IMR-90 (cell line): Measurements from ENCODE around the gene DOCK1. TPM values are rescaled to one million over a fixed set of nuclear protein-coding genes. Genes with fewer than 3 reads are reported as not detected.

ENCODE experiments used
- ATAC-seq: fragments of 200-7000 bp; cut with Tn5 transposase; 2 replicates; pipeline ENCODE4 v1.9.1; 2020; ENCODE audit warnings: low read depth, mild to moderate bottlenecking, moderate library complexity
- BruUV-seq: library from RNA; stranded (reverse); fragments of 400-500 nt; replicated peaks from 2 replicates; lab custom pipeline; 2021; lab: Mats Ljungman, UMichigan
- CTCF ChIA-PET: fragments of 300-600 bp; formaldehyde crosslinking; extraction: SDS; loops from one replicate; lab custom pipeline; 2021; ENCODE audit warnings: antibody characterized with exemption; lab: Yijun Ruan, JAX
- POLR2A ChIA-PET: fragments of 300-600 bp; sonication (Branson Sonifier 250); formaldehyde crosslinking; loops from one replicate; lab custom pipeline; 2022; ENCODE audit warnings: antibody characterized with exemption; ENCODE audit not compliant: unreplicated experiment; lab: Charles Lee
- DNase-seq: peaks from one replicate; pipeline ENCODE4 v3.0.0; 2013
- H2AFZ ChIP-seq: replicated peaks from 2 replicates; pipeline ENCODE3; 2013; ENCODE audit warnings: low read length, mild to moderate bottlenecking; ENCODE audit not compliant: poor library complexity
- H2AK5ac ChIP-seq: 2 replicates; pipeline ENCODE4 v1.6.1; 2013; ENCODE audit warnings: low read depth, low read length, inconsistent platforms
- H2AK9ac ChIP-seq: replicated peaks from 2 replicates; pipeline ENCODE3; 2013; ENCODE audit warnings: mild to moderate bottlenecking, low read depth, low read length, moderate library complexity; ENCODE audit not compliant: poor library complexity
- H2BK120ac ChIP-seq: 2 replicates; pipeline ENCODE4 v1.6.1; 2013; ENCODE audit warnings: low read depth, low read length, inconsistent platforms
- H2BK15ac ChIP-seq: 3 replicates; pipeline ENCODE4 v1.6.1; 2013; ENCODE audit warnings: low read depth, low read length, inconsistent platforms
- H2BK20ac ChIP-seq: 2 replicates; pipeline ENCODE4 v1.6.1; 2013; ENCODE audit warnings: low read depth, mild to moderate bottlenecking, inconsistent platforms, low read length, moderate library complexity
- H2BK5ac ChIP-seq: 2 replicates; pipeline ENCODE4 v1.6.1; 2013; ENCODE audit warnings: mild to moderate bottlenecking, low read depth, low read length, inconsistent platforms; ENCODE audit not compliant: poor library complexity, severe bottlenecking
- H3K14ac ChIP-seq: replicated peaks from 2 replicates; pipeline ENCODE4 v1.6.1; 2013; ENCODE audit warnings: low read depth, low read length, inconsistent platforms
- H3K18ac ChIP-seq: 2 replicates; pipeline ENCODE4 v1.6.1; 2013; ENCODE audit warnings: low read depth, low read length, control low read depth
- H3K23ac ChIP-seq: 2 replicates; pipeline ENCODE4 v1.6.1; 2013; ENCODE audit warnings: low read depth, low read length, inconsistent platforms
- H3K27ac ChIP-seq: 2 replicates; pipeline ENCODE4 v1.5.1; 2013; ENCODE audit warnings: mild to moderate bottlenecking, control low read depth, low read length; ENCODE audit not compliant: insufficient read depth
- H3K27me3 ChIP-seq: 2 replicates; pipeline ENCODE4 v1.6.1; 2013; ENCODE audit warnings: low read length; ENCODE audit not compliant: control insufficient read depth, insufficient read depth
- H3K36me3 ChIP-seq: 2 replicates; pipeline ENCODE4 v1.6.1; 2013; ENCODE audit warnings: low read length, mixed read lengths; ENCODE audit not compliant: control insufficient read depth, insufficient read depth
- H3K4ac ChIP-seq: 2 replicates; pipeline ENCODE4 v1.6.1; 2013; ENCODE audit warnings: low read depth, low read length, inconsistent platforms
- H3K4me1 ChIP-seq: 2 replicates; pipeline ENCODE4 v1.6.1; 2013; ENCODE audit warnings: low read length, mixed read lengths; ENCODE audit not compliant: control insufficient read depth, insufficient read depth
- H3K4me2 ChIP-seq: 2 replicates; pipeline ENCODE4 v1.6.1; 2013; ENCODE audit warnings: low read depth, mild to moderate bottlenecking, control low read depth, low read length, moderate library complexity
- H3K4me3 ChIP-seq: 2 replicates; pipeline ENCODE4 v1.5.1; 2013; ENCODE audit warnings: low read depth, mild to moderate bottlenecking, control low read depth, low read length, moderate library complexity; ENCODE audit not compliant: insufficient read depth
- H3K56ac ChIP-seq: 2 replicates; pipeline ENCODE4 v1.6.1; 2013; ENCODE audit warnings: low read length, inconsistent platforms; ENCODE audit not compliant: insufficient read depth; ENCODE audit errors: extremely low read depth
- H3K79me1 ChIP-seq, 2 experiments: 2 replicates each; pipeline ENCODE4 v1.6.1; 2013; ENCODE audit warnings: low read length in 2 of 2, inconsistent platforms in 1 of 2, low read depth in 1 of 2
- H3K9ac ChIP-seq: 2 replicates; pipeline ENCODE4 v1.6.1; 2013; ENCODE audit warnings: low read depth, low read length, control low read depth
- H3K9me1 ChIP-seq: 2 replicates; pipeline ENCODE4 v1.6.1; 2013; ENCODE audit warnings: low read length, inconsistent platforms; ENCODE audit not compliant: insufficient read depth
- H3K9me3 ChIP-seq: 2 replicates; pipeline ENCODE4 v1.6.1; 2013; ENCODE audit warnings: low read length; ENCODE audit not compliant: control insufficient read depth, insufficient read depth
- H4K20me1 ChIP-seq: 2 replicates; pipeline ENCODE4 v1.6.1; 2013; ENCODE audit warnings: low read length, inconsistent platforms; ENCODE audit not compliant: insufficient read depth
- H4K5ac ChIP-seq: 2 replicates; pipeline ENCODE4 v1.6.1; 2013; ENCODE audit warnings: mild to moderate bottlenecking, low read depth, low read length, control low read depth
- H4K8ac ChIP-seq, 2 experiments: 2 replicates each; pipeline ENCODE4 v1.6.1; 2013; ENCODE audit warnings: low read depth in 2 of 2, low read length in 2 of 2, control low read depth in 1 of 2, inconsistent platforms in 1 of 2
- H4K91ac ChIP-seq: 2 replicates; pipeline ENCODE4 v1.6.1; 2013; ENCODE audit warnings: low read depth, low read length, inconsistent platforms; ENCODE audit not compliant: insufficient read depth
- BHLHE40 ChIP-seq: fragments of 150-350 bp; IDR thresholded peaks from 2 replicates; pipeline ENCODE4 v1.6.1; 2016; ENCODE audit warnings: mild to moderate bottlenecking, low read depth, low read length
- CHD1 ChIP-seq: IDR thresholded peaks from 2 replicates; pipeline ENCODE4 v1.6.1; 2012; ENCODE audit warnings: low read depth, low read length, improper control_type of control experiment
- ELK1 ChIP-seq: fragments of 150-350 bp; IDR thresholded peaks from 2 replicates; pipeline ENCODE4 v1.6.1; 2016; ENCODE audit warnings: low read depth, mild to moderate bottlenecking, low read length, moderate library complexity, borderline replicate concordance
- FOS ChIP-seq: fragments of 150-350 bp; IDR thresholded peaks from 2 replicates; pipeline ENCODE4 v1.6.1; 2016; ENCODE audit warnings: low read depth, low read length
- MAFK ChIP-seq: IDR thresholded peaks from 2 replicates; pipeline ENCODE4 v1.6.1; 2012; ENCODE audit warnings: low read depth, low read length, improper control_type of control experiment
- MXI1 ChIP-seq: IDR thresholded peaks from 2 replicates; pipeline ENCODE4 v1.6.1; 2012; ENCODE audit warnings: low read depth, mild to moderate bottlenecking, low read length, moderate library complexity, borderline replicate concordance
- NFE2L2 ChIP-seq: fragments of 150-350 bp; IDR thresholded peaks from 2 replicates; pipeline ENCODE4 v1.6.1; 2016; ENCODE audit warnings: low read depth, mild to moderate bottlenecking, low read length
- POLR2A ChIP-seq: IDR thresholded peaks from 2 replicates; pipeline ENCODE4 v1.6.1; 2012; ENCODE audit warnings: mild to moderate bottlenecking, low read depth, low read length
- RAD21 ChIP-seq: IDR thresholded peaks from 2 replicates; pipeline ENCODE4 v1.6.1; 2012; ENCODE audit warnings: low read length, improper control_type of control experiment
- RCOR1 ChIP-seq: IDR thresholded peaks from 2 replicates; pipeline ENCODE4 v1.6.1; 2012; ENCODE audit warnings: mild to moderate bottlenecking, low read length, improper control_type of control experiment; ENCODE audit not compliant: insufficient replicate concordance
- RFX5 ChIP-seq: IDR thresholded peaks from 2 replicates; pipeline ENCODE4 v1.8.0; 2012; ENCODE audit warnings: low read depth, mild to moderate bottlenecking, low read length, moderate library complexity
- USF2 ChIP-seq: fragments of 150-350 bp; IDR thresholded peaks from 2 replicates; pipeline ENCODE4 v1.6.1; 2017; ENCODE audit warnings: mild to moderate bottlenecking, antibody characterized with exemption, low read length, low read depth
- WGBS, 2 experiments: methylation state at CpG; one replicate each; pipeline versions ENCODE4 v1.1.5 to v1.1.7; 2013; ENCODE audit warnings: missing lambda C conversion rate in 2 of 2; ENCODE audit not compliant: insufficient read length in 1 of 2; ENCODE audit errors: extremely low coverage in 2 of 2; 5-methylcytosine and 5-hydroxymethylcytosine counted together
- dilution Hi-C: fragments of 300-500 bp; cut with HindIII; formaldehyde crosslinking; loops from one replicate; pipeline ENCODE4 v1.14.3; 2018; ENCODE audit warnings: low sequenced_read_pairs; ENCODE audit not compliant: unreplicated experiment
- in situ Hi-C: fragments of 300-500 bp; cut with MboI; formaldehyde crosslinking; loops from 3 replicates; pipeline ENCODE4 v1.14.3; 2019; ENCODE audit warnings: low sequenced_read_pairs, inconsistent platforms, mixed read lengths
- intact Hi-C: fragments of 100-400 bp; cut with micrococcal nuclease; formaldehyde crosslinking; loops from 2 replicates; pipeline ENCODE4 v1.10.0; 2022
- polyA plus RNA-seq, 3 experiments: library from polyadenylated mRNA; depleted of rRNA; stranded (reverse); fragments of >200 nt; gene quantifications; 2 replicates each; pipeline ENCODE4 v1.2.3, GENCODE V29; 2012; ENCODE audit warnings: low replicate concordance in 1 of 3
- total RNA-seq: library from RNA; depleted of rRNA; stranded (reverse); fragments of >200 nt; gene quantifications from 2 replicates; pipeline ENCODE4 v1.2.3, GENCODE V29; 2012

DOCK1 gene
- total and polyA plus RNA-seq, 2 of the 4 experiments (the other 2 are of a cell fraction): 28.2 to 71.0 TPM

GRCh38 chr10:127145173-127145572 lies 239.9 kb downstream of the DOCK1 start (continued):
- TF ChIP-seq RAD21: no peak; the same call in 1 of the 2 replicates

DNA sequence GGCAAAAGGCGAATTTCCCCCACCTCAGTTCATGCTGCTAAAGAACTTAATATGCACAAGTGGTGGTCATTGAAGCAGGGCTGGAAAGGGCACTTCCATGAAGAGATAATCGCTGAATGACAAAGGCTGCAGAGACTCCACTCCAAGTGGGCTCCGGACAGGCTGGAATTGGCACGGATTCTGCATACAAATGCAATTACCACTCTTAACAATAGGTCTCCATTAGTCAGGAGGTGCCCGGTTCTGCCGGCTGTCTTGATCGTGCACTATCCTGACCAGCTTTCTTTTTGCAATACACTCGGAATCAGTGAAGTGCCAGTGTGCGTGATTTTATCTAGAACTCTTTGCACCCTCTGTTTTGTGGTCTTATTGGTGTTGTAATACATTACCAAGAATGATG lies 241.4 kb downstream of the DOCK1 start:
- Histone ChIP-seq H3K4ac (no peak overlapping the region), H2BK15ac (no peak overlapping the region; the same call in 2 of the 3 replicates), H3K79me1 (peaks cover 3 to 56% of the 10 kb centered on the region in 2 experiments; a peak in 3 of 4 replicates), H4K91ac (no peak overlapping the region), H3K27me3 (no peaks in the 10 kb centered on the region), H3K9me3 (no peaks in the 10 kb centered on the region), H3K56ac (no peak overlapping the region), H2AK5ac (no peak overlapping the region), H2BK120ac (no peak overlapping the region), H4K20me1 (no peaks in the 10 kb centered on the region; the same call in 1 of the 2 replicates), H2AK9ac (no peak overlapping the region), H3K9me1 (peaks cover 32% of the 10 kb centered on the region), H2BK5ac (no peak overlapping the region), H3K36me3 (peaks cover 3% of the 10 kb centered on the region; the same call in 1 of the 2 replicates), H3K23ac (peak overlapping the region; percentile 47; the same call in 1 of the 2 replicates), H3K18ac (no peak overlapping the region), H3K14ac (no peak overlapping the region), H4K5ac (no peak overlapping the region), H3K4me2 (no peak overlapping the region), H3K9ac (no peak overlapping the region), H3K4me3 (no peak overlapping the region), H2BK20ac (peak overlapping the region; percentile 5; the same call in 1 of the 2 replicates), H2AFZ (no peak overlapping the region), H3K27ac (no peak overlapping the region), H3K4me1 (peaks cover 26% of the 10 kb centered on the region), H4K8ac (no peak overlapping the region)
- no TSS peak for BruUV-seq
- TF ChIP-seq CHD1 (no peak), BHLHE40 (no peak), ELK1 (no peak), NFE2L2 (no peak), FOS (no peak), RCOR1 (no peak), USF2 (no peak), RFX5 (no peak), POLR2A (no peak), RAD21 (no peak), MXI1 (no peak), MAFK (no peak)
- in situ Hi-C loops: no loop called here
- dilution Hi-C loops: no loop called here
- intact Hi-C loops: loop anchor here (5.0 kb wide), 1 partner anchor 239 kb away; the partner anchor contains the start of gene DOCK1
- no CpG with 5 or more reads among the region's 9 CpGs for WGBS, 2 experiments
- ChIA-PET CTCF (no interaction called here), POLR2A (no interaction called here)
- no peak for DNase-seq
- no peak for ATAC-seq
